GM18519 (cell line): ENCODE data around the gene PKIG.
A peak's percentile ranks its signal among the peaks of the same experiment; 100 is the strongest.

Experiments used
- ATAC-seq: cut with Tn5 transposase; IDR thresholded peaks from one replicate; pipeline ENCODE4 v1.9.1; 2021; ENCODE audit warnings: mild to moderate bottlenecking, moderate library complexity; ENCODE audit not compliant: unreplicated experiment, low FRiP score

Gene PKIG

DNA sequence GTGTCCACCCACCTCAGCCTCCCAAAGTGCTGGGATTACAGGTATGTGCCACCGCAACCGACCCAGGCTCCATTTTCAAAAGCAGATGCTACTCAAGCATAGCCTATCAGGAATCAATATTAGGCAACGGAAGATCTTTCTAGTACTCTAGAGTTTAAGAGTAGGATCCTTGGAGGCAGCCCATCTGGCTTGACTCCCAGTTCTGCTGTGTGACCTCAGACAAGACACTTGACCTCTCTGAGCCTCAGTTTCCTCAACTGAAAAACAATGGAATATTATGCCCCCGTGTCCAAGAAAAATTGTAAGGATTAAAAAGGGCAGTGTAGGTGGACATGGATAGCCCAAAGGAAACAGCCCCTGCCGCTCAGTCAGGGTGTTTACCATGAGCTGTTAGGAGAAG is 54.7 kb downstream of the PKIG start:
- ATAC-seq, result no peak

DNA sequence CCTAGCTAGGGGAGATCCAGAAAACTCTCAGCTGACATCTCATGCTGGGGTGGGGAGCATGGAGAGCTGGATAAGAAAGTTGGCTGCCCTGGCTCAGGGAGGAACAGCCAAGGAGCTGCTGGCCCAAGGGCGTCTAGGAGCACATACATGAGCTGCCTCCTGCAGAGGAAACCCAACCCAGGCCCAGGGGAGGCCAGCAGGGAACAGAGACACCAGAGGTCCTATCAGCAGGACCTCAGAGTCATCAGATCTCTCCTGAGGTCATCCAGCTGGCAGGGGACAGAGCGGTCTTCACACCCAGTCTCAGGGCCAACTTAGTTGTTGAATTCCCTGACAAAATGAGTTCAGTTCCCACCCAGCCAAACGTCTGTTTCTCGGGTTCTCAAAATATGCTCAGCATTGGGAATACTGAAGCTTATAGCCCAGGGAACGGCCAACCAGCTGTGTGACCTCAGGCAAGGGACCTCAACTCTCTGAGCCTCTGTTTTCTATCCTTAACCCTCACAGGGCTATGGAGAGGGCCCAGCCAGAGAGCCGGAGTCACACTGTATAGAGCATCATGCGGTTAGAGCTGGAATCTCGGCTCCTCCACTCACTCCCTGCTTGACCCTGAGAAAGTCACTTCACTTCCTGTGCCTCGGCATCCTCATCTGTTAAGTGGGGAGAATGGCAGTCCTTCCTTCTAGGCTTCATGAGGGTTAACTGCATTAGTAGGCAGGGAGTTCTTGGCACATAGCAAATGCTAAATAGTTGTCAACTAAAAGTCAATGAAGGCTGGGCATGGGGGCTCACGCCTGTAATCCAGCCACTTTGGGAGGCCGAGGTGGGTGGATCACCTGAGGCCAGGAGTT is 55.4 kb downstream of the PKIG start:
- ATAC-seq, result no peak

DNA sequence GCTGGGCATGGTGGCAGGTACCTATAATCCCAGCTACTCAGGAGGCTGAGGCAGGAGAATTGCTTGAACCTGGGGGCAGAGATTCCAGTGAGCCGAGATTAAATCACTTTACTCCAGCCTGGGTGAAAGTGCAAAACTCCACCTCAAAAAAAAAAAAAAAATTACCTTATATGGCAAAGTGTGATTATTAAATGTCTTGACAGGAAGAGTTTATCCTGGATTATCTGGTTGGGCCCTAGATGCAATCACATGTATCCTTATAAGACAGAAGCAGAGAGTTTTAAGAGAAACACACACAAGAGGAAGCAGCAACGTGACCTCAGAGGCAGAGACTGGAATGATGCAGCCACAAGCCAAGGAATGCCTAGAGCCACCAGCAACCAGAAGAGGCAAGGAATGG is 58.1 kb downstream of the PKIG start:
- ATAC-seq, result no peak

DNA sequence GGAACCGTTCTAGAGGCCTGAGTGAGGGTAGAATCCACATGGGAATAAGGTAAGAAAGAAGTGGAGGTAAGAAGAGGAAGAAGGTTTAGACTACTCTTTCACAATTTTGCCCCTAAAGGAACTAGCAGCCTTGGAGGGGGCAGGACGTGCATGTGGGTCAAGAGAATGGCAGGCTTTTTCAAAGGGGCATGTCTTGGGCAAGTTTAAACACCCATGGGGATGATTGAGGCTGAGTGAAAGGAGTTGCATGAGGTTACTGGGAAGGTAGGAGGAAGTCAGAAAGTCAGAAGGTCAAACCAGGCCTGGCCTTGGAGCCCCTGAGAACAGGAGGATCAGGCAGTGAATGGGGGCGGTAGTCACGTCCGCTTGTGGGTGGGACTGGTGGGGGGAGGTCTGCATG is 58.9 kb downstream of the PKIG start:
- no peak for ATAC-seq

DNA sequence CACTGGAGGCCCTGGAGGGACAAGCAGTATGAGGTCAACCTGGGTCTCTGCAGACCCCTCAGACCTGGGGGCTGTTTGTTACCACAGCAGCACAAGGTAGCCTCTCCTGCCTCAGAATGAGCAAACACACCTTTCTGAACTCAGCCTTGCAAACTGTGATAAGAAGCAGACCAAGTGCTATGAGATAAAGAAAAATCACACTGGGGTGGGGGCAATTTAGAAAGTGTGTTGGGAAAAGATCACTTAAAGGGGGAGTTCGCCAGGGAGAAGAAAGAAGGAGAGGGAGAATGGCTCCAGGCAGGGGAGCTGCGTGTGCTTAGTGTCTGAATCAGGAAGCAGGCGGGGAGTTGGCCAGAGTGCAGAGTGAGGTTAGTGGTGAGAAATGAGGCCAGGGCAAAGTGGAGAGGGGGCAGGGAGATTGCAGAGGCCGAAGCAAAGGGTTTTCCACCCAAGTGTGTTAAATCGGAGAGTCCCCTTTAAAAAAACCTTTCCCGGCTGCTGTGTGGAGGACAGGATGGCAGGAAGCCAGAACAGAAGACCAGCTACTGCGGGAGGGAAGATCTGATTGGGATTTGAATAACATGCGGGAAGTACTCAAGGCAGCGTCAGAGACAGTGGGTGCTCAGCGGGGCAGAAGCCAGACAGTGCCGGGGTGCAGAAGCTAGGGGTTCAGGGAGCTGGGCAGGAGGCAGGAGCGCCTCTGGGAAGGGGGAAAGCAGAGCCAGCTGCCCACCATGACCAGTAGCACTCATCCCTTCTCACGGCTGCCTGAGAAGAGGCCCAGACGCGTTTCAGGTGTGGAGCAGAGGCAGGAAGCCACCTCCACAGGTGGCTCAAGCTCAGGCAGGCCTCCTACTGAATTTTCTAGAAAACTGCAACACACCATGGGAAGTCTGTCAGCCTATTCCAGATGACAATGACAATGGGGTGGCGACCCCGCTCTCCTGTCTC is 60.1 kb downstream of the PKIG start:
- ATAC-seq, result no peak

DNA sequence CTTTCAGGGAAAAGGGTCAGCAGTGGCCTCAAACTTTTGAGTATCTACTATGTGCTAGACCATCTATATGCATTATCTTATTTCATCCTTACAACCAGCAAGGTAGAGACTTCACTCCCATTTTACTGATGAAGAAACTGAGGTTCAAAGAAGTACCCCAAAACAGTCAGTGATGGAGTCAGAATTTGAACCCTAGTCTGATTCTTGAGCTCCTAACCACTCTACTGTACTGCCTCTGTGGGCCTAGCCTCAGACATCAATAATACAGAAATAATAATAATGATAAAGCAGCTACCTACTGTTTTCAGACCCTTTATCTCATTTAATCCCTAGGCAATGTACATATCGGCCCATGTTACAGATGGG is 60.8 kb downstream of the PKIG start:
- no peak for ATAC-seq

DNA sequence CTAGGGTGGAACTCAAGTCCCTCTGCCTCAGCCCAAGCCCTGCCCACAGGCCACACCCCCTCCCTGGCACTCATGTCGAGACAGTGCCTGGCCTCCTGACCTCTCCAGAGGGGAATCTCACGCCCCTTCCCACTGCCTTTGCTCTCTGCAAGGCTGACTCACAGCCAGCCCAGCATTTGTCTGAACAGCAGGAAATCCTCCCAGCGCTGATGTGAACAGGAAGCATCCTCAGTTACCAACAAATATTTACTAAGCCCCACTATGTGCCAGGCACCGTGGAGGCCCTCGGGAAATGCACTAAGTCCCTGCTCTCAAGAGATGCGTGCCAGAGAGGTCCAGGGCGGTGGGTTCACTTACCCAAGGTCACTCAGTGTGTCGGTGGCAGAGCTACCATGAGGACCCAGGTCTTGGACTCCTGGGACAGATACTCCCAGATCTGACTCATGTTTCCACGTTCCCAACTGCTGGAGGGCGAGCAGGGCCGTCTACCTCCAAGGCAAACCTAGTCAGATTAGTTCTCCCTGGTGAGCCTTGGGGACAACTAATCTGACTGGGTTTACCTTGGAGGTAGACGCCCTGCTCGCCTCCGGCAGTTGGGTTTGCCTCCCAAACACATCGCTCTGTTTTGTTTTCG is 61.3 kb downstream of the PKIG start:
- ATAC-seq, result no peak

DNA sequence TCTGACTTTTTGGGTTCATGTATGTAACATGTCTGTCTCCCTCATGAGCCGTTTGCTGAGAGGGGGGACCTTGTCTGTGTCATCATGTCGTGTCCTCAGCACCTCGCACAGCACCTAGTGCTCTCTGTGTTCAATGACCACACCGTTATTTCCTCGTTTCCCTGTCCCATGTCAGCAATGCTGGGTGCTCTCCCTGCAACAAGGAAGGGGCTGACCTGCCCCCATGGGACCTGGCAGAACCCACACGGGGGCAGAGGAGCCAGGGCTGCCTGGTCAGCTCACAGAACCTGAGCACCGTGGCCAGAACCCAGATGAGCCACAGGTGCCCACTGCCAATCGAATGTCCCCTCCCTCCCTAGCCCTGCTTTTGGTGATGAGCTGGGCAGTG is 61.8 kb downstream of the PKIG start:
- no peak for ATAC-seq

DNA sequence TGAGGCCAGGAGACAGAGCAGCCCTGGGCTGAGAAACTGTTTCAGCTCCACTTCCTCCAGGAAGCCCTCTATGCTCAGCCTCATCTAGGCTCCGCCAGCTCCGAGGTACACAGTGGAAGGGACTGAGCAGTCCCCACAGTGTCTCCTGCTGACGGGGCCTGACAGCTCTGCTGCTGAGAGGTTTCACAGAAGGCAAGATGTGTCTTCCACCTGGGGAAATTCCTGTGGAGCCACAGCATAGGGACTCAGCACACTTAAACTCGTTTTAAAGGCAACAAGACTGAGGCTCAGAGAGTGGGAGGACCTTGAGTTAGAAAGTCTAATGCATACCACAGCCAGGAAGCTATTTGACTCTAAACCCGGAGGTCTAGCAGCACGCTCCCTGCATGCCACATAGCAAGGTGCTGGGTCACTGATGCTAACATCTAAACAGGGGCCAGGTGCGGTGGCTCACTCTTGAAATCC is 62.3 kb downstream of the PKIG start:
- no peak for ATAC-seq

DNA sequence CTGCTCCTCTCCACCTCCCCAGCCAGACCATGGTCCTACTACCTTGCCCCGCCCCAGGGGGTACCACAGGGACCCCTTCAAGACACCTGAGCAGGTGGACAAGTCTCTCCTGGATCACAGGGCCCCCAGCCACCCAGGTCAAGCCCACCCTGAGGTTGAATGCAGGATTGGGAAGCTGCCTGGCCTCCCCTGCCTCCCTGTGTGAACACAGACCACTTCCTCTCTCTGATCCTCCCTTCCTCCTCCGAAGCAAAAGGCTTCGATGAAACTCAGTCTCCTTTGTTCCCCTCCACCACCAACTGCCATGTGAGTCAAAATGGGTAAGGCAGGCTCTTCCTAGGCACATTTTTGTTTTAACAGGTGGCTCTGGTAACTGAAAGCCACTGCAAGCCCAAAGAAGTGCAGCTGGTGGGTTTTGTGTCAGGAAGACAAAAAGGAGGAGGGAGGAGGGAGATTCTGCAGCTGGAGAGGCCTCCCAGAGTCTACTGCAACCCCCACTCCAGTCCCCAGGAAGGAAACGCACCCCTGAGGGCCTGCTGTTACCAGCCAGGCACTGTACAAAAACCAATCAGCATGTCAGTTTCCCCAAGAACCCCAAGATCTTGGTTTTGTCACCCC is 63.8 kb downstream of the PKIG start:
- no peak for ATAC-seq

DNA sequence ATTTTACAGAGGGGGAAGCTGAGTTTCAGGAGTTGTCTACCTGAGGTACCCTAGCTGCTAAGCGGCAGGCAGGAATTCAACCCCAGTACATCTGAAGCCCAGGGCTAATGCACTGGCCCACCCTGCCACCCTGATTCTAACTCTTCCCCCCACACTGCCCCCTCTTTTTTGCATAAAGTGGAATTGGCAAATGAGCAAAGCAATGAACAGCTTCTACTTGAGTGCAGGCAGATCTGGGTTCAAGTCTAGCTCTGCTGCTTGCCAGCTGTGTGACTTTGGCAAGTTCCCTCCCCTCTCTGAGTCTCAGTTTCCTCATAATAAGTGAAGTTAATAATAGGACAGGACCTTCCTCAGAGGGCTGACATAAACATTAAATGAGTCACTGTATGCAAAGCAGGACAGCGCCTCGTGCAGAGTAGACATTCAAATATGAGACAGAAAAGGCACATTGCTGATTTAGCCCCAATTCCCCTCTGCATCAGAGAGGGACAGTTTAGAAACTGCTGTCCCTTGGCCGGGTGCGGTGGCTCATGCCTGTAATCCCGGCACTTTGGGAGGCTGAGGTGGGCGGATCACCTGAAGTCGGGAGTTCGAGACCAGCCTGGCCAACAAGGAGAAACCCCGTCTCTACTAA is 64.4 kb downstream of the PKIG start:
- peak; percentile 34 for ATAC-seq

DNA sequence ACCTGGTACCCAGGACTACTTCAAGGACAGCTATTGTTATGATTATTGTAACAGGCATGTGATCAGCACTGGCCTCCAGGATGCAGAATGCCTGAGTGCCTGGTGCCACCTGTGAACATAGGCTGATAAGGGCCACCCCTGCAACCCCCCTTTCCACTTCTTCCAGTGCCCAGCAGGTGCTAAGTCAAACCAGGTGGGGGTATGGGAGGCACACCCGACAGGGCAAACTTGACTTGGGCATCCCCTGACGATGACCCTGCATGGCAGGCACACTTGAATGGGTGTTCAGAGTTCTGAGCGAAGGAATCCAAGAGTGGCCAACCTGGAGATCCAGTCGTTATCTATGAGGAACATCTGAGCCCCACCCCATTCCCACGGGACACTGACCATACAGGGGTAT is 65.7 kb downstream of the PKIG start:
- ATAC-seq, result no peak

DNA sequence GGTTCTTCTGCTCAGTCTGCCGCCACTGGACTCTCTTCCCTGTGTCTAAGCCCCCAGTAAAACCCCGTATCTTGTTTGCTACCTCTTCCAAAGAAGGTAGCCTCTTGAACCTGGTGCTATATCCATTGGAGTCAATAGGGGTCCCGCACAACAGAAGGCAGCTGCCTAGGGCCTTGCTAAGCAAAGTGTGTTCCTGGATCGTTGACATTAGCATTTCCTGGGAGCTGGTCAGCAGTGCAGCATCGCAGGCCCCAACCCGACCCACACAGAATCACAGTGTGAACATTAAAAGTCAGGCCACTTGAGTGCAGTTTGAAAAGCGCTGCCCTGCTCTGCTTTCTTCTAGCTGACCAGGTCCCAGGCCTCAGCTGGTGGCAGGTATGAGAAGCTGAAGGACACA is 66.2 kb downstream of the PKIG start:
- no peak for ATAC-seq

DNA sequence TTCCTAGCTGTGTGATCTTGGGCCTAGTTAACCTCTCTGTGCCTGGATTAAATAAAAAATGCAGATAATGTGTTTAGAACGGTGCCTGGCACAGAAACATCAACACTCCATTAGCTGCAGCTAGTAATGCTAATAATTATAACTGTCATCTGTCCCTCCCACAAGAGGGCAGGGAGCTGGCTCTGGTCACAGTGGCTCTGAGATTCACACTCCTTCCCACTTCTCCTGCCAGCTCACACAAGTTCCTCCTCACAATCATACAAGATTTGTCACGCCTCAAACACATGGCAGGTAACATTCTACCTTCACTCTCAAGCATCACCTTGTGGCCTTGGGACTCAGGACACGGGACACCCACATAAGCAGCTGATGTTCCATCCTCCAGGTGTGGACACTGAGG is 66.7 kb downstream of the PKIG start:
- ATAC-seq, result no peak

DNA sequence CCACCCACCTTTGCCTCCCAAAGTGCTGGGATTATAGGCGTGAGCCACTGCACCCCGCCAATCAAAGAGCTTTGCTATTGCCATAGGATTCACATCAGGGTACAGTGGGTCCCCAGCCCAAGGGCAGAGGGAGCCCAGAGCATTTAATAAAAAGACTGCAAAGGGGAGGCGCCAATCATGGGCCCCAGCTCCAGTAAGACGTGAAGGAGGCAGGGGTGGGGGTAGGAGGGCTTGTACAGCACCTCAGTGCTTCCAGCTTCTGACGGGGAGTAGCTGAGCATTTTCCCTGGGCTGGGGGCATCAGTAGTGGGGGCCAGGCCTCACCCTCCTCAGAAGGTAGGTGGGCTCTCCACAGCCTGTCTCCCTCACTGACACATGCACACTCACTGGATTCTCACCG is 67.6 kb downstream of the PKIG start:
- ATAC-seq, result no peak

DNA sequence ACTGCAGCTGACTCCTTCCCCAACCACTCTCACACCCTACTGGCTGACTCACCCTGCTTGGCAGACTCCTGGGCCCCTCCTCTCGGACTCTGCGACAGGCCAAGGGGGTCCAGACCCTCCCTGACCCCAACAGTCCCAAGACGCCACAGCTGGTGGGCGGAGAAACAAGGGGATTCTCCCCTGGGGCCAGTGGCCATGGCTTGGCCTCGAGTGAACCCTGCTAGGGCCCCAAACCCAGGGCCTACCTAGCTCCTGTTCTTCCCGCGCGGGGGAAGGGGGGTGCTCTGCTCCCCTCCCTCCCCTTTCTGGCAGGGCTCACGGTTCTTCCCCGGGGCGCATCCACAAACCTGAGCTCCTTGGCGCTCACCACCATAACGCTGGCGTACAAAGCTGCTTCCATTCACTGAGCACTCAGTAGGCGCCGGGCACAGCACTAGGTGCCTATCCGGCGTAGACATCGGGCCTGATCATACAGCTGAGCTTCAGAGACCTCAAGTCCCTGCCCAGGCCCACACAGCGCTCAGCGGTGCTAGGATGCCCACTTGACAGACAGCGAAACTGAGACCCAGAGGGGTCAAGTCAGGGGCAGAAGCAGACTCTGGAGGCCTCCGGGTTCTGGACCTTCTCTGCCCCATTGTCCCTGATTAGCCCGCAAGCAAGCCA is 68.5 kb downstream of the PKIG start:
- no peak for ATAC-seq

DNA sequence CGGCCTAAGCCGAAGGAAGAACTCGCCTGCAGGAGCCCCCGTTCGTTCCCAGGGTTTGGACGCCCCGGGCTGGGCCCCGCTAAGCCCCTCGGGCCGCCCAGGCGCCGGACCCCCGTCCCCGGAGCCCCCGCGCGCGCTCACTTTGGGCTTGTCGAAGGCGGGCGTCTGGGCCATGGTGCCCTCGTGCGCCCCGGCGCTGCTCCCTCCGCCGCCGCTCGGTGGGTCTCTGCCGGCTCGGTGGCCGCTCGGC is 69.0 kb downstream of the PKIG start:
- no peak for ATAC-seq

DNA sequence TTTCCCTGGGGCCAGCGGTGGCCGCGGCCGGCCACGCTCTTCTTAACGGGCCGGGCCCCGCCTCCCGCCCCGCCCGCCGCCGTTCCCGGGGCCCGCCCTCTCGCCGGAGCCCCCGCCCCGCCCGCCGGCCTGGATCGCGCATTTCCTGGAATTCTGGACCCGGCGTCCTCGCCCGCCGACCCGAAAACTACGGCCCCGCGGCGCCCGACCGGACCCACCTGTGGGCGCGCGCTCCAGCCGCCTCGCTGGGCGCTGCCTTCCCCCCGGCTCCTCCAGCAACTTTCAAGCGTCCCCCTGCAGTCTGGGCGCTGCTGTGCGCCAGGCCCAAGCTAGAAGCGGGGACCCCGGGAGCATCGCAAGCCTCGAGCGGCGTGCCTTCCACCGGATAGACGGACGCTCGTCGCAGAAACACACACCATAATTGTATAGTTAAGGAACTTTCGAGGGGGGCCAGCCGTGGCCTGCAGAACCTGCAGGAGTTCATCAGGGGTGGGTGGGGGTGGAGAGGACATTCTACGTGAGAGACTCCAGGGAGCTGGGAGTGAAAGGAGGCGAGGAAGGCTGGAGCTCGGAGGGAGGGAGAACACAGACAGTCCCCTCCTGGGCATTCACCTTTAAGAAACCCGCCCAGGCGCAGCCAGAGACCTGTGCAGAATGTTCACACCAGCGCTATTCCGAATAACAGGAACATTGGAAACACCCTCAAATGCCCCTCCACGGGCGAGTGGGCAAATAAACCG is 69.5 kb downstream of the PKIG start, which contains the start of gene ADA:
TSS of gene ADA (minus strand) at position 16 of the 740 bp plus-strand sequence. CDS start 92 bp downstream, outside the sequence.
- no peak for ATAC-seq

DNA sequence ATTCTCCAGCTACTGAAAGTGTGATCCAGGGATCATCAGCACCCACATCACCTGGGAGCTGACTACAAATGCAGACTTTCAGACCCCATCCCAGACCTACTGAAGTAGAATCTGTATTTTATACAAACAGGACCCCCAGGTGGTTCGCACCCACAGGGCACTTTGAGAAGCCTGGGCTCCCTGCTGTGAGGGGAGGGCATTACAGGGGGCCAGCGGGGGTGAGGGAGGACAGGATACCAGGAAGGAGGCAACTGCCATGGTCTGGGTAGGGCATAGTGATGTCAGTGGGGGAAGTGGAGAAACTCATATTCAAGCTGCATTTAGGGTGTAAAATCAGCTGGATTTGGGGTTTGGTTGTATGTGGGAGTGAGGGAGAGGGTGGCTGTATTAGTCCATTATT is 71.2 kb downstream of the PKIG start:
- no peak for ATAC-seq
